Measurements from ENCODE around the gene RAD9B. TPM values are rescaled to one million over a fixed set of nuclear protein-coding genes. Genes with fewer than 3 reads are reported as not detected.

RAD9B gene
- total and polyA plus RNA-seq, 10 of the 15 experiments (the other 5 are each of a cell fraction or from before 2014, with no cell fraction given): 0.54 to 2.0 (median 1.3) TPM

DNA sequence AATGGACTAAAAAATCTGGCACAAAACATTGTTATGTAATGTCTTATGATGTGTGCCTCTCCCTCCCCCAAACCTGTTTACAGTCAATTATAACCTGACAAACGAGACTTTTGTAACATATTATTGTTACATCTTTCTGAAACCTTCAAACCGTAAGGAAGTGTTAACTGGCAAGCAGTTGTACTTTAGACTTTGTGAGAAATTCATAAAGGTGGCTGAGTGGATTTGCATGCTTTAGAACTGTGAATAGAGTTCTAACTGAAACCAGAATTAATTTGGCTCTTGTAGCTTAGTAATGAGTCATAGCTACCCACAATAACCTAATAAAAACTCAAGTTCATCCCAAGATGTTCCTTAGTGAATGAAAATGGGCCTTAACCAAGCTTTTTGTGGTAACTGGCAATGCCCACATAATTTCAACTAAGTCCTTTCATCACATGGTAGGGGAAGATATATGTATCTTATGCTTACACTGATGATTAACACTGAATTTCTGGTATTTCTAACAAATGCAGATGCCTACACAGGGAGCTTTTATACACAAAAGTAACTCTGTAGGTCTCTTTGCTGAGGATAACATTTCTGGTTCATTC, 29.7 kb downstream of the RAD9B start (continued):
- no peak for TF ChIP-seq ZNF274 (IDR thresholded peaks at IDR 0.05; ENCODE audit: insufficient read depth, insufficient read length)
- TF ChIP-seq NFIC (IDR thresholded peaks at IDR 0.05; ENCODE audit: low read depth, low read length): peak; percentile 94
- TF ChIP-seq MXI1 (IDR thresholded peaks at IDR 0.05; ENCODE audit: low read depth, low read length): peak; percentile 63
- no peak for TF ChIP-seq EZH2 (IDR thresholded peaks at IDR 0.05; ENCODE audit: borderline replicate concordance, control insufficient read depth, low read depth, low read length)
- TF ChIP-seq, protein P1, sequence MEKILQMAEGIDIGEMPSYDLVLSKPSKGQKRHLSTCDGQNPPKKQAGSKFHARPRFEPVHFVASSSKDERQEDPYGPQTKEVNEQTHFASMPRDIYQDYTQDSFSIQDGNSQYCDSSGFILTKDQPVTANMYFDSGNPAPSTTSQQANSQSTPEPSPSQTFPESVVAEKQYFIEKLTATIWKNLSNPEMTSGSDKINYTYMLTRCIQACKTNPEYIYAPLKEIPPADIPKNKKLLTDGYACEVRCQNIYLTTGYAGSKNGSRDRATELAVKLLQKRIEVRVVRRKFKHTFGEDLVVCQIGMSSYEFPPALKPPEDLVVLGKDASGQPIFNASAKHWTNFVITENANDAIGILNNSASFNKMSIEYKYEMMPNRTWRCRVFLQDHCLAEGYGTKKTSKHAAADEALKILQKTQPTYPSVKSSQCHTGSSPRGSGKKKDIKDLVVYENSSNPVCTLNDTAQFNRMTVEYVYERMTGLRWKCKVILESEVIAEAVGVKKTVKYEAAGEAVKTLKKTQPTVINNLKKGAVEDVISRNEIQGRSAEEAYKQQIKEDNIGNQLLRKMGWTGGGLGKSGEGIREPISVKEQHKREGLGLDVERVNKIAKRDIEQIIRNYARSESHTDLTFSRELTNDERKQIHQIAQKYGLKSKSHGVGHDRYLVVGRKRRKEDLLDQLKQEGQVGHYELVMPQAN (conservative IDR thresholded peaks at IDR 0.05): no peak
- TF ChIP-seq ZNF207 (IDR thresholded peaks at IDR 0.05; ENCODE audit: borderline replicate concordance): no peak; the same call in 1 of the 2 replicates
- TF ChIP-seq IKZF2 (IDR thresholded peaks at IDR 0.05): peak; percentile 100
- TF ChIP-seq, protein P2, sequence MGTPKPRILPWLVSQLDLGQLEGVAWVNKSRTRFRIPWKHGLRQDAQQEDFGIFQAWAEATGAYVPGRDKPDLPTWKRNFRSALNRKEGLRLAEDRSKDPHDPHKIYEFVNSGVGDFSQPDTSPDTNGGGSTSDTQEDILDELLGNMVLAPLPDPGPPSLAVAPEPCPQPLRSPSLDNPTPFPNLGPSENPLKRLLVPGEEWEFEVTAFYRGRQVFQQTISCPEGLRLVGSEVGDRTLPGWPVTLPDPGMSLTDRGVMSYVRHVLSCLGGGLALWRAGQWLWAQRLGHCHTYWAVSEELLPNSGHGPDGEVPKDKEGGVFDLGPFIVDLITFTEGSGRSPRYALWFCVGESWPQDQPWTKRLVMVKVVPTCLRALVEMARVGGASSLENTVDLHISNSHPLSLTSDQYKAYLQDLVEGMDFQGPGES (IDR thresholded peaks at IDR 0.05): no peak
- peak; percentile 77; the same call in 1 of the 2 replicates for TF ChIP-seq CBFB (IDR thresholded peaks at IDR 0.05; ENCODE audit: low read depth)
- TF ChIP-seq POLR2A (IDR thresholded peaks at IDR 0.05; ENCODE audit: low read depth, low read length): no peak; the same call in 1 of the 2 replicates
- TF ChIP-seq NRF1 (conservative IDR thresholded peaks at IDR 0.05; ENCODE audit: low read depth, low read length): no peak
- TF ChIP-seq CEBPB (IDR thresholded peaks at IDR 0.05; ENCODE audit: borderline replicate concordance in 1 of 2, low read depth in 2 of 2, low read length in 2 of 2): 0 out of 4 replicates have a peak, but pooled peaks of 1 of the 2 experiments have one; percentile 72
- TF ChIP-seq IRF4 (IDR thresholded peaks at IDR 0.05; ENCODE audit: low read depth, low read length): peak; percentile 77
- TF ChIP-seq BACH1 (IDR thresholded peaks at IDR 0.05; ENCODE audit: borderline replicate concordance): peak; percentile 81
- TF ChIP-seq FOS (IDR thresholded peaks at IDR 0.05; ENCODE audit: borderline replicate concordance, extremely low read depth, insufficient read length): no peak
- TF ChIP-seq CBX3 (IDR thresholded peaks at IDR 0.05; ENCODE audit: borderline replicate concordance, low read depth): no peak
- no peak for TF ChIP-seq NFYA (IDR thresholded peaks at IDR 0.05; ENCODE audit: borderline replicate concordance, low read depth, low read length)
- no peak; the same call in 1 of the 2 replicates for TF ChIP-seq POLR2AphosphoS5 (IDR thresholded peaks at IDR 0.05; ENCODE audit: low read length)
- no peak for TF ChIP-seq EGR1 (IDR thresholded peaks at IDR 0.05; ENCODE audit: borderline replicate concordance in 1 of 2, low read depth in 2 of 2, low read length in 2 of 2)
- TF ChIP-seq CREB1 (IDR thresholded peaks at IDR 0.05; ENCODE audit: low read depth): no peak
- no peak for TF ChIP-seq STAT1 (conservative IDR thresholded peaks at IDR 0.05)
- TF ChIP-seq, protein P3, sequence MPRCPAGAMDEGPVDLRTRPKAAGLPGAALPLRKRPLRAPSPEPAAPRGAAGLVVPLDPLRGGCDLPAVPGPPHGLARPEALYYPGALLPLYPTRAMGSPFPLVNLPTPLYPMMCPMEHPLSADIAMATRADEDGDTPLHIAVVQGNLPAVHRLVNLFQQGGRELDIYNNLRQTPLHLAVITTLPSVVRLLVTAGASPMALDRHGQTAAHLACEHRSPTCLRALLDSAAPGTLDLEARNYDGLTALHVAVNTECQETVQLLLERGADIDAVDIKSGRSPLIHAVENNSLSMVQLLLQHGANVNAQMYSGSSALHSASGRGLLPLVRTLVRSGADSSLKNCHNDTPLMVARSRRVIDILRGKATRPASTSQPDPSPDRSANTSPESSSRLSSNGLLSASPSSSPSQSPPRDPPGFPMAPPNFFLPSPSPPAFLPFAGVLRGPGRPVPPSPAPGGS (IDR thresholded peaks at IDR 0.05; ENCODE audit: borderline replicate concordance, insufficient read depth, low read depth, low read length, poor library complexity, severe bottlenecking): no peak
- TF ChIP-seq ZBED1 (IDR thresholded peaks at IDR 0.05; ENCODE audit: borderline replicate concordance): 0 out of 2 replicates have a peak, but pooled peaks have one; percentile 37
- TF ChIP-seq CHD2 (IDR thresholded peaks at IDR 0.05; ENCODE audit: borderline replicate concordance, low read depth, low read length): peak; percentile 86
- TF ChIP-seq ZNF622 (IDR thresholded peaks at IDR 0.05): no peak
- no peak for TF ChIP-seq HDAC2 (IDR thresholded peaks at IDR 0.05)
- TF ChIP-seq, protein P4, sequence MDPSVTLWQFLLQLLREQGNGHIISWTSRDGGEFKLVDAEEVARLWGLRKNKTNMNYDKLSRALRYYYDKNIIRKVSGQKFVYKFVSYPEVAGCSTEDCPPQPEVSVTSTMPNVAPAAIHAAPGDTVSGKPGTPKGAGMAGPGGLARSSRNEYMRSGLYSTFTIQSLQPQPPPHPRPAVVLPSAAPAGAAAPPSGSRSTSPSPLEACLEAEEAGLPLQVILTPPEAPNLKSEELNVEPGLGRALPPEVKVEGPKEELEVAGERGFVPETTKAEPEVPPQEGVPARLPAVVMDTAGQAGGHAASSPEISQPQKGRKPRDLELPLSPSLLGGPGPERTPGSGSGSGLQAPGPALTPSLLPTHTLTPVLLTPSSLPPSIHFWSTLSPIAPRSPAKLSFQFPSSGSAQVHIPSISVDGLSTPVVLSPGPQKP (IDR thresholded peaks at IDR 0.05; ENCODE audit: low read depth, low read length): no peak
